ENCODE data around the gene SOX5.

DNA sequence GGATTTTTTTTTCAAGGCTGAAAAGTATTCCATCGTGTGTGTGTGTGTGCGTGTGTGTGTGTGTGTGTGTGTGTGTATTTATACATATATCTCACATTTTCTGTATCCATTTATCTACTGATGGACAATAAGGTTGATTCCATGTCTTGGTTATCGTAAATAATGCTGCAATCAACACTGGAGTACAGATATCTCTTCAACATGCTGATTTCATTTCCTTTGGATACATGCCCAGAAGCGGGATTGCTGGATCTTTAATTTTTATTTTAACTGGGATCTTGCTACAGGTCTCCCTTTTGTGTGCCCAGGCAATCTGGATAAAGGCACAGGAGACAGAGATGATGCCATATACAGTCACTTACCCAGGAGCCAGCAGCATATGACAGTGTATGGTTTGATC, 338.1 kb downstream of the SOX5 start:
- TF ChIP-seq CTCF (IDR thresholded peaks at IDR 0.05 in 2 of 3, conservative IDR thresholded peaks at IDR 0.05 in 1 of 3; ENCODE audit: borderline replicate concordance in 1 of 3, insufficient read depth in 1 of 3, low read depth in 2 of 3, low read length in 2 of 3) (no peak), SIN3A (IDR thresholded peaks at IDR 0.05; ENCODE audit: low read depth) (no peak), MAX (IDR thresholded peaks at IDR 0.05) (no peak), TCF7L2 (IDR thresholded peaks at IDR 0.05; ENCODE audit: borderline replicate concordance, extremely low read depth, insufficient read depth, insufficient read length) (no peak), EZH2 (IDR thresholded peaks at IDR 0.05) (no peak), YY1 (IDR thresholded peaks at IDR 0.05; ENCODE audit: extremely low read depth, insufficient replicate concordance, low read depth, low read length) (no peak), POLR2AphosphoS5 (IDR thresholded peaks at IDR 0.05; ENCODE audit: low read depth, low read length) (no peak), ZBTB33 (IDR thresholded peaks at IDR 0.05; ENCODE audit: extremely low read depth, insufficient replicate concordance, low read length) (no peak), POLR2A (IDR thresholded peaks at IDR 0.05; ENCODE audit: borderline replicate concordance, extremely low read depth, insufficient read depth, insufficient read length) (no peak), CEBPB (IDR thresholded peaks at IDR 0.05; ENCODE audit: low read depth) (no peak)
- TF ChIP-seq, protein P1, sequence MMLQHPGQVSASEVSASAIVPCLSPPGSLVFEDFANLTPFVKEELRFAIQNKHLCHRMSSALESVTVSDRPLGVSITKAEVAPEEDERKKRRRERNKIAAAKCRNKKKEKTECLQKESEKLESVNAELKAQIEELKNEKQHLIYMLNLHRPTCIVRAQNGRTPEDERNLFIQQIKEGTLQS (IDR thresholded peaks at IDR 0.05): no peak
